Endothelial cell of umbilical vein (primary cell): ENCODE data around the gene KCNK13. TPM values are rescaled to one million over a fixed set of nuclear protein-coding genes. Genes with fewer than 3 reads are reported as not detected.

ENCODE experiments used
- BruUV-seq: library from RNA; stranded (reverse); fragments of 400-500 nt; replicated peaks from 2 replicates; lab custom pipeline; 2021; lab: Mats Ljungman, UMichigan
- CTCF ChIA-PET: fragments of 300-600, 350-600 bp; sonication (Branson Sonifier 250); formaldehyde crosslinking; loops from one replicate; lab custom pipeline; 2021; ENCODE audit warnings: antibody characterized with exemption, inconsistent platforms; lab: Charles Lee
- POLR2A ChIA-PET: fragments of 300-600, 350-600 bp; sonication (Branson Sonifier 250); formaldehyde crosslinking; loops from one replicate; lab custom pipeline; 2021; ENCODE audit warnings: antibody characterized with exemption, inconsistent platforms; lab: Charles Lee
- DNase-seq: peaks from one replicate; pipeline ENCODE4 v3.0.0-alpha.2; 2011; ENCODE audit warnings: low read depth, low spot score
- FAIRE-seq: peaks from 2 replicates; lab custom pipeline; 2011; peaks lifted over from hg19 to GRCh38; lab: Jason Lieb, UNC
- H2AFZ ChIP-seq: 2 replicates; pipeline ENCODE4 v1.6.0; 2012; ENCODE audit warnings: low read depth, low read length, control low read depth, inconsistent platforms
- H3K27ac ChIP-seq: 2 replicates; pipeline ENCODE4 v1.5.1; 2011; ENCODE audit warnings: low read depth, mild to moderate bottlenecking, control low read depth, low read length, moderate library complexity; ENCODE audit not compliant: insufficient read depth
- H3K27me3 ChIP-seq, 2 experiments: 2 replicates each; pipeline versions ENCODE4 v1.6.0 to v1.6.1; 2011; ENCODE audit warnings: low read length in 2 of 2, mixed read lengths in 1 of 2; ENCODE audit not compliant: control insufficient read depth in 2 of 2, insufficient read depth in 2 of 2
- H3K36me3 ChIP-seq, 2 experiments: 2 replicates in 1 of 2; 3 replicates in 1 of 2; pipeline ENCODE4 v1.5.1; 2011; ENCODE audit warnings: low read length in 2 of 2, mild to moderate bottlenecking in 1 of 2, moderate library complexity in 1 of 2; ENCODE audit not compliant: control insufficient read depth in 2 of 2, insufficient read depth in 2 of 2; ENCODE audit errors: extremely low read depth in 1 of 2
- H3K4me1 ChIP-seq: 3 replicates; pipeline ENCODE4 v1.5.1; 2011; ENCODE audit warnings: mild to moderate bottlenecking, low read length; ENCODE audit not compliant: control insufficient read depth, insufficient read depth; ENCODE audit errors: extremely low read depth
- H3K4me2 ChIP-seq: 2 replicates; pipeline ENCODE4 v1.6.1; 2011; ENCODE audit warnings: low read length, control low read depth, mixed read lengths; ENCODE audit not compliant: insufficient read depth
- H3K4me3 ChIP-seq, 3 experiments: fragments of 200-600 bp in 1 of 3; sonication (generic), shearing (Covaris generic) in 1 of 3; replicated peaks in 1 of 3; 2 replicates each; pipeline ENCODE4 v1.5.1; 2011 to 2016; ENCODE audit warnings: control low read depth in 3 of 3, low read length in 3 of 3, mild to moderate bottlenecking in 2 of 3, inconsistent platforms in 1 of 3, low read depth in 1 of 3, moderate library complexity in 1 of 3; ENCODE audit not compliant: insufficient read depth in 1 of 3
- H3K79me2 ChIP-seq: 2 replicates; pipeline ENCODE4 v1.6.0; 2012; ENCODE audit warnings: low read length, inconsistent platforms; ENCODE audit not compliant: control insufficient read depth, insufficient read depth
- H3K9ac ChIP-seq: replicated peaks from 2 replicates; pipeline ENCODE3; 2011; ENCODE audit warnings: low read length, control low read depth; ENCODE audit not compliant: insufficient read depth; ENCODE audit errors: extremely low read depth
- H3K9me1 ChIP-seq: replicated peaks from 3 replicates; pipeline ENCODE4 v1.6.0; 2011; ENCODE audit warnings: mild to moderate bottlenecking, low read length; ENCODE audit not compliant: control insufficient read depth, insufficient read depth; ENCODE audit errors: extremely low read depth
- H3K9me3 ChIP-seq: replicated peaks from 2 replicates; pipeline ENCODE4 v1.5.1; 2012; ENCODE audit warnings: low read length, inconsistent platforms; ENCODE audit not compliant: control insufficient read depth, insufficient read depth
- H4K20me1 ChIP-seq: replicated peaks from 2 replicates; pipeline ENCODE3; 2011; ENCODE audit warnings: mild to moderate bottlenecking, low read length; ENCODE audit not compliant: control insufficient read depth, insufficient read depth; ENCODE audit errors: extremely low read depth
- EZH2 ChIP-seq: IDR thresholded peaks from 2 replicates; pipeline ENCODE4 v1.6.1; 2012; ENCODE audit warnings: borderline replicate concordance, low read depth, mild to moderate bottlenecking, moderate library complexity, low read length, inconsistent platforms; ENCODE audit not compliant: severe bottlenecking
- FOS ChIP-seq: IDR thresholded peaks from 2 replicates; pipeline ENCODE4 v1.6.1; 2011; ENCODE audit warnings: mild to moderate bottlenecking, low read length, moderate library complexity, borderline replicate concordance; ENCODE audit not compliant: insufficient read depth
- GATA2 ChIP-seq: IDR thresholded peaks from 2 replicates; pipeline ENCODE4 v1.7.0; 2011; ENCODE audit warnings: low read depth, mild to moderate bottlenecking, moderate library complexity, mixed read lengths, low read length; ENCODE audit not compliant: insufficient read length, insufficient read depth
- JUN ChIP-seq: IDR thresholded peaks from 2 replicates; pipeline ENCODE4 v1.6.1; 2011; ENCODE audit warnings: borderline replicate concordance, low read depth; ENCODE audit not compliant: insufficient read length, insufficient read depth
- MYC ChIP-seq: IDR thresholded peaks from one replicate; pipeline ENCODE4 v1.6.1; 2011; ENCODE audit warnings: mild to moderate bottlenecking, low read depth, low read length
- POLR2A ChIP-seq: IDR thresholded peaks from 2 replicates; pipeline ENCODE4 v1.6.1; 2012; ENCODE audit warnings: low read depth, mild to moderate bottlenecking, control low read depth, low read length
- POLR2AphosphoS5 ChIP-seq: IDR thresholded peaks from 2 replicates; pipeline ENCODE4 v1.6.1; 2012; ENCODE audit warnings: low read depth, mild to moderate bottlenecking, control low read depth, low read length, moderate library complexity; ENCODE audit not compliant: insufficient read depth
- dilution Hi-C: fragments of 300-500 bp; cut with MboI; formaldehyde crosslinking; loops from one replicate; pipeline ENCODE4 v1.15.0; 2019; ENCODE audit warnings: low sequenced_read_pairs; ENCODE audit not compliant: extremely low pct_ligation_motif_present
- intact Hi-C: fragments of 100-400 bp; cut with micrococcal nuclease; formaldehyde crosslinking; loops from one replicate; pipeline ENCODE4 v1.10.0; 2022
- polyA plus RNA-seq, 4 experiments: library from polyadenylated mRNA; depleted of rRNA in 3 of 4; stranded (reverse) in 3 of 4; unstranded in 1 of 4; fragments of >200 nt; gene quantifications; 2 replicates each; pipeline versions ENCODE4 v1.2.1 to v1.2.3, GENCODE V29; 2011 to 2012; ENCODE audit warnings: missing spikeins in 1 of 4
- total RNA-seq: library from RNA; stranded (reverse); gene quantifications from 2 replicates; pipeline ENCODE4 v1.2.3, GENCODE V29; 2021
- TF ChIP-seq, protein P1 (sequence below): IDR thresholded peaks from 2 replicates; pipeline ENCODE4 v1.6.1; 2011; ENCODE audit not compliant: insufficient read depth, insufficient read length
- TF ChIP-seq, protein P2 (sequence below), 2 donors: IDR thresholded peaks; 1 replicate in 1 of 2; 2 replicates in 1 of 2; pipeline ENCODE4 v1.5.1; 2011; ENCODE audit warnings: low read length in 2 of 2, mild to moderate bottlenecking in 2 of 2, moderate library complexity in 2 of 2, control low read depth in 1 of 2, inconsistent platforms in 1 of 2, low read depth in 1 of 2; ENCODE audit not compliant: insufficient read depth in 1 of 2; ENCODE audit errors: extremely low read depth in 1 of 2

KCNK13 gene
- total and polyA plus RNA-seq, 2 donors (not counting 3 experiments of a cell fraction or from before 2014, with no cell fraction given) = not detected

DNA sequence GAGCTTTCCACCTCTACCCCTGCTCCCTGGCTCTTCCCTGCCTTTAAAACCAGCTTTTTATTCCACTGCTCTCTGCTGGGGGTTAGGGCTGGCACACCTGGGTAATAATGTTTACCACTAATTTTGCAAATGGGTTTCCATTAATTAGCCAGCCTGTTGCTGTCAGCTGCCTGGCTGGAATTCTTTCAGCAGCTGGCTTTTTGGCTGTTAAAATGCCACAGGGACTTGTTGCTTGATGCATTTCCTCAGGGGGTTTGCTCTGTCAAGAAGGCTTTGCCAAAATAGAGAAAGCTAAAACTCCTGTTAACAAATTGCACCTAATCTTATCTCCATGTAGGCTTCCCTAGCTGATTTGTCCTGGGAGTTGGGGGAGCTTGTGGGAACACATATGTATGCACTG lies 142.7 kb downstream of the KCNK13 start:
- no peak overlapping the region for H3K27ac ChIP-seq
- no peaks in the 10 kb centered on the region for H3K79me2 ChIP-seq
- no peak overlapping the region for H3K4me3 ChIP-seq
- ChIA-PET CTCF (interaction anchor here (1.0 to 1.5 kb wide), 2 partner anchors 31 to 48 kb away, joined by 3 to 5 read pairs; no protein-coding TSS in a partner anchor), POLR2A (no interaction called here)
- FAIRE-seq = no peak
- dilution Hi-C loops = no loop called here
- TF ChIP-seq JUN (no peak), FOS (no peak), MYC (no peak), POLR2AphosphoS5 (no peak), POLR2A (no peak), GATA2 (no peak), EZH2 (no peak)
- TF ChIP-seq, protein P1, sequence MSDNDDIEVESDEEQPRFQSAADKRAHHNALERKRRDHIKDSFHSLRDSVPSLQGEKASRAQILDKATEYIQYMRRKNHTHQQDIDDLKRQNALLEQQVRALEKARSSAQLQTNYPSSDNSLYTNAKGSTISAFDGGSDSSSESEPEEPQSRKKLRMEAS = no peak
- TF ChIP-seq, protein P2, sequence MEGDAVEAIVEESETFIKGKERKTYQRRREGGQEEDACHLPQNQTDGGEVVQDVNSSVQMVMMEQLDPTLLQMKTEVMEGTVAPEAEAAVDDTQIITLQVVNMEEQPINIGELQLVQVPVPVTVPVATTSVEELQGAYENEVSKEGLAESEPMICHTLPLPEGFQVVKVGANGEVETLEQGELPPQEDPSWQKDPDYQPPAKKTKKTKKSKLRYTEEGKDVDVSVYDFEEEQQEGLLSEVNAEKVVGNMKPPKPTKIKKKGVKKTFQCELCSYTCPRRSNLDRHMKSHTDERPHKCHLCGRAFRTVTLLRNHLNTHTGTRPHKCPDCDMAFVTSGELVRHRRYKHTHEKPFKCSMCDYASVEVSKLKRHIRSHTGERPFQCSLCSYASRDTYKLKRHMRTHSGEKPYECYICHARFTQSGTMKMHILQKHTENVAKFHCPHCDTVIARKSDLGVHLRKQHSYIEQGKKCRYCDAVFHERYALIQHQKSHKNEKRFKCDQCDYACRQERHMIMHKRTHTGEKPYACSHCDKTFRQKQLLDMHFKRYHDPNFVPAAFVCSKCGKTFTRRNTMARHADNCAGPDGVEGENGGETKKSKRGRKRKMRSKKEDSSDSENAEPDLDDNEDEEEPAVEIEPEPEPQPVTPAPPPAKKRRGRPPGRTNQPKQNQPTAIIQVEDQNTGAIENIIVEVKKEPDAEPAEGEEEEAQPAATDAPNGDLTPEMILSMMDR (IDR thresholded peaks at IDR 0.05; ENCODE audit: extremely low read depth in 1 of 2, insufficient read depth in 1 of 2, low read depth in 1 of 2, low read length in 2 of 2) = no peak
- DNase-seq = no peak
- H3K36me3 ChIP-seq = no peaks in the 10 kb centered on the region
- intact Hi-C loops = no loop called here
- no peak overlapping the region for H3K9ac ChIP-seq
- H3K9me3 ChIP-seq = no peaks in the 10 kb centered on the region
- H3K27me3 ChIP-seq = no peaks in the 10 kb centered on the region
- H4K20me1 ChIP-seq = no peaks in the 10 kb centered on the region
- no peaks in the 10 kb centered on the region for H3K4me1 ChIP-seq
- BruUV-seq = no TSS peak
- H3K9me1 ChIP-seq = no peaks in the 10 kb centered on the region
- H2AFZ ChIP-seq = no peak overlapping the region
- H3K4me2 ChIP-seq = no peak overlapping the region
